DOHH2 (cell line): ENCODE measurements around the gene CDCP1.

Experiments used
- H3F3A ChIP-seq: fragments of 200-600 bp; sonication (generic), shearing (Covaris generic); 2 replicates; pipeline ENCODE4 v1.6.0; 2016; ENCODE audit warnings: antibody characterized with exemption, mild to moderate bottlenecking; ENCODE audit not compliant: control insufficient read depth, insufficient read depth
- H3K27ac ChIP-seq: fragments of 200-600 bp; sonication (generic); 2 replicates; pipeline ENCODE4 v1.5.1; 2014; ENCODE audit warnings: low read depth, mild to moderate bottlenecking, low read length, moderate library complexity
- H3K27me3 ChIP-seq: fragments of 200-600 bp; sonication (generic); 2 replicates; pipeline ENCODE4 v1.6.1; 2014; ENCODE audit warnings: mild to moderate bottlenecking, low read length, mixed read lengths; ENCODE audit not compliant: control insufficient read depth
- H3K36me3 ChIP-seq: fragments of 200-600 bp; sonication (generic); 2 replicates; pipeline ENCODE4 v1.6.1; 2014; ENCODE audit warnings: mild to moderate bottlenecking, low read length, moderate library complexity, mixed read lengths; ENCODE audit not compliant: control insufficient read depth
- H3K4me1 ChIP-seq: fragments of 200-600 bp; sonication (generic); 2 replicates; pipeline ENCODE4 v1.6.1; 2014; ENCODE audit warnings: mild to moderate bottlenecking, low read length, mixed read lengths; ENCODE audit not compliant: control insufficient read depth
- H3K4me2 ChIP-seq: fragments of 200-600 bp; sonication (generic); 2 replicates; pipeline ENCODE4 v1.6.0; 2014; ENCODE audit warnings: mild to moderate bottlenecking, low read length, moderate library complexity
- H3K4me3 ChIP-seq: fragments of 200-600 bp; sonication (generic); 2 replicates; pipeline ENCODE4 v1.5.1; 2014; ENCODE audit warnings: mild to moderate bottlenecking, low read length, mixed read lengths
- H3K79me2 ChIP-seq: fragments of 200-600 bp; sonication (generic); 2 replicates; pipeline ENCODE4 v1.6.1; 2014; ENCODE audit warnings: mild to moderate bottlenecking, low read length, mixed read lengths; ENCODE audit not compliant: control insufficient read depth
- H3K9me2 ChIP-seq: fragments of 200-600 bp; sonication (generic); replicated peaks from 2 replicates; pipeline ENCODE4 v1.6.1; 2014; ENCODE audit warnings: mild to moderate bottlenecking, low read length, mixed read lengths; ENCODE audit not compliant: control insufficient read depth
- H3K9me3 ChIP-seq: fragments of 200-600 bp; sonication (generic); 2 replicates; pipeline ENCODE4 v1.6.1; 2014; ENCODE audit warnings: antibody characterized with exemption, low read length, mixed read lengths; ENCODE audit not compliant: control insufficient read depth, insufficient read depth
- H4K20me1 ChIP-seq: fragments of 200-600 bp; sonication (generic); 2 replicates; pipeline ENCODE4 v1.6.0; 2014; ENCODE audit warnings: low read depth, mild to moderate bottlenecking, antibody characterized with exemption, low read length, moderate library complexity; ENCODE audit not compliant: control insufficient read depth, insufficient read depth
- EZH2phosphoT487 ChIP-seq: fragments of 200-600 bp; sonication (generic); IDR thresholded peaks from 2 replicates; pipeline ENCODE4 v1.6.1; 2017; ENCODE audit warnings: borderline replicate concordance, mild to moderate bottlenecking, antibody characterized with exemption, low read length, moderate library complexity, mixed read lengths
- TF ChIP-seq, protein P1 (sequence below): fragments of 200-600 bp; sonication (generic); IDR thresholded peaks from one replicate; pipeline ENCODE4 v1.5.1; 2014; ENCODE audit warnings: antibody characterized with exemption, mild to moderate bottlenecking, low read depth, low read length; ENCODE audit not compliant: poor library complexity, severe bottlenecking

Gene CDCP1

DNA sequence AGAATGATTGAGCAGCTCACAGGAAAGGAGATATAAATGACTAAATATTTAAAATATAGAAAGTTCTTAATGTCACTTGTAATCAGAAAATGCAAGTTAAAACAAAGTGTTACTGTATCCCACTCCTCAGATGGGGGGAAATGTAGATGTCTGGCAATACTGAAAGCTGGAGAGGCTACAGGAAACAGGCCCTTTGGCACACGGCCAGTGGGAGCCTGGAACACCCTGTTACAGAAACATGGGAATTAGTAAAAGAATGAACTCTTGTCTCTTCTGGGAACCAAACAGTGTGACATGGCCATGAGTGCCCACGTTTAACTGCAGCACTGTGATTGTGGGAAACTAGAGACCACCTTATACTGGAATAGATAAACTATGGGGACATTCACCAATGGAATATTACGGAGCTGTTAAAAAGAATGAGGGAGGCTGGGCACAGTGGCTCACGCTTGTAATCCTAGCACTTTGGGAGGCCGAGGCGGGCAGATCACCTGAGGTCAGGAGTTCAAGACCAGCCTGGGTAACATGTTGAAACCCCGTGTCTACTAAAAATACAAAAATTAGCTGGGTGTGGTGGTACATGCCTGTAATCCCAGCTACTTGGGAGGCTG is 50.2 kb downstream of the CDCP1 start:
- no peaks in the 10 kb centered on the region for H3K27me3 ChIP-seq
- no peaks in the 10 kb centered on the region for H4K20me1 ChIP-seq
- H3K9me2 ChIP-seq: no peaks in the 10 kb centered on the region
- H3K27ac ChIP-seq: no peak overlapping the region
- H3K9me3 ChIP-seq: no peaks in the 10 kb centered on the region
- no peaks in the 10 kb centered on the region for H3K36me3 ChIP-seq
- no peaks in the 10 kb centered on the region for H3F3A ChIP-seq
- no peaks in the 10 kb centered on the region for H3K79me2 ChIP-seq
- no peaks in the 10 kb centered on the region for H3K4me1 ChIP-seq
- no peak overlapping the region for H3K4me3 ChIP-seq
- no peak for TF ChIP-seq EZH2phosphoT487
- TF ChIP-seq, protein P1, sequence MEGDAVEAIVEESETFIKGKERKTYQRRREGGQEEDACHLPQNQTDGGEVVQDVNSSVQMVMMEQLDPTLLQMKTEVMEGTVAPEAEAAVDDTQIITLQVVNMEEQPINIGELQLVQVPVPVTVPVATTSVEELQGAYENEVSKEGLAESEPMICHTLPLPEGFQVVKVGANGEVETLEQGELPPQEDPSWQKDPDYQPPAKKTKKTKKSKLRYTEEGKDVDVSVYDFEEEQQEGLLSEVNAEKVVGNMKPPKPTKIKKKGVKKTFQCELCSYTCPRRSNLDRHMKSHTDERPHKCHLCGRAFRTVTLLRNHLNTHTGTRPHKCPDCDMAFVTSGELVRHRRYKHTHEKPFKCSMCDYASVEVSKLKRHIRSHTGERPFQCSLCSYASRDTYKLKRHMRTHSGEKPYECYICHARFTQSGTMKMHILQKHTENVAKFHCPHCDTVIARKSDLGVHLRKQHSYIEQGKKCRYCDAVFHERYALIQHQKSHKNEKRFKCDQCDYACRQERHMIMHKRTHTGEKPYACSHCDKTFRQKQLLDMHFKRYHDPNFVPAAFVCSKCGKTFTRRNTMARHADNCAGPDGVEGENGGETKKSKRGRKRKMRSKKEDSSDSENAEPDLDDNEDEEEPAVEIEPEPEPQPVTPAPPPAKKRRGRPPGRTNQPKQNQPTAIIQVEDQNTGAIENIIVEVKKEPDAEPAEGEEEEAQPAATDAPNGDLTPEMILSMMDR: no peak
- H3K4me2 ChIP-seq: no peak overlapping the region

DNA sequence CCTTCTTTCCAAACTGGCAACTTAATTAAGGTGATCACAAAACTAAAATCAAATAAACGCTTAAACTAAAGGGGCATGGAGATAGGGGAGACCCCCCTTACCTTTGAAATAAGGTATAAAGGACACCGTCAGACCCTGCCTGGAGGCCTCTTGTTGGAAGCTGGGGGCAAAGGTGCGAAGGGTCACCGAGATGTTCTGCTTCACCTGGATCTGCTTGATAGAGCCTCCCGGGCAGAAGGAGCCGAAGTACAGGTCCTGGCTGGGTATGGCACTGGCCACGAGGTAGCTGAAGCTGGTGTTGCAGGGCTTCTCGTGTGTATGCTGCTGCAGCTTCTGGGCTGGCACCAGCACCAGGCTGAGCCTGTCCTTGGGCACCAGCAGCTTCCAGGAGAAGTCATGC is 53.0 kb downstream of the CDCP1 start:
- Histone ChIP-seq H3K9me2 (no peaks in the 10 kb centered on the region), H3F3A (no peaks in the 10 kb centered on the region), H3K36me3 (no peaks in the 10 kb centered on the region), H3K79me2 (no peaks in the 10 kb centered on the region), H3K4me1 (no peaks in the 10 kb centered on the region), H3K27me3 (no peaks in the 10 kb centered on the region), H3K4me2 (no peak overlapping the region), H4K20me1 (no peaks in the 10 kb centered on the region), H3K27ac (no peak overlapping the region), H3K9me3 (no peaks in the 10 kb centered on the region), H3K4me3 (no peak overlapping the region)
- TF ChIP-seq, protein P1: no peak
- TF ChIP-seq EZH2phosphoT487: no peak

DNA sequence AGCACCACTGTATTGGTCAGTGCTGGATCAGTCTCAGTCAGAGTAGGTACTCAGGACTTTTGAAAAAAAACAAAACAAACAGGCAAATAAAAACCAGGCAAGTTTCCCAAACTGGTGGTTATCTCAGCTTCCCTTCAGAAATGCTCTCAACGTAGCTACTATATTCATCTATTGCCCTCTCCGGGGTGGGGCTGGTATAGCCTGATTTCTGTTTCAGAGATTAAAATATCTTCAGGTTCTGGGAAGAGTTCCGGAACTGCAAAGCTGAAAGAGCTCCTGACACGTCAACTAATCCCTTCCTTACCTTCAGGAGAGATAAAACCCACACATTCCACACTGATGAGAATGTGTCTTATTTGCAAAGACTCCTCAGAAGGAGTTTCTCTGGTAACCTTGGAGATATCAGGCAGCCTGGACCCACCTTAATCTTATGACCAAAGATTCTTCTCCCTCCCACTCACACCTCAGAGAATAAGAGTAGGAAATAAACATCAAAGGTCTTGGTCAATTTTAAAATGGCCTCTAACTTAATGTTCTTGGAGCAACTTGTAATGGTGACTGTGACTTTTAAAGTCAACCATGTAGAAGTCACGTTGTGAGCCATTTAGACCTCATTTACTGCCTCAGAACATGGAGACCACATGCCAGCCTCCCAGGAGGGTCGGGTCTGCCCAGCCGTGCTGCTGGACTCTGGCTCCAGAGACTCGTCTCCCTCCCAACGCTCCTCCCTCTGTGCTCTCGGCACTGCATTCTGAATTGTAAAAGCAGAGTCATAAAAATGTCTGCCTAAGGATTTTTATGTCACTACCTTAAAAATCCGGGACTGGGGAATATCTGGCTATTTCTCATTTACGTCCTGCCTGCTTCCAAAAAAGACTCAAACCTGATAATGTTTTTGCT is 53.8 kb downstream of the CDCP1 start:
- Histone ChIP-seq H3K27ac (no peak overlapping the region), H3K79me2 (no peaks in the 10 kb centered on the region), H3F3A (no peaks in the 10 kb centered on the region), H3K36me3 (no peaks in the 10 kb centered on the region), H3K9me2 (no peaks in the 10 kb centered on the region), H3K4me2 (no peak overlapping the region), H3K9me3 (no peaks in the 10 kb centered on the region), H3K4me1 (no peaks in the 10 kb centered on the region), H3K27me3 (no peaks in the 10 kb centered on the region), H3K4me3 (no peak overlapping the region), H4K20me1 (no peaks in the 10 kb centered on the region)
- TF ChIP-seq, protein P1: no peak
- no peak for TF ChIP-seq EZH2phosphoT487
